Uterus (tissue), 4 donors: ENCODE data around the gene P2RX5. TPM values are rescaled to one million over a fixed set of nuclear protein-coding genes. Genes with fewer than 3 reads are reported as not detected.
A peak's percentile ranks its signal among the peaks of the same experiment; 100 is the strongest.
"Not testable (repeated sequence)": the region's sequence is repeated elsewhere in the genome, so short reads cannot be mapped to it uniquely, and the experiment has no call there.

Experiments used
- DNase-seq, 2 donors: peaks; one replicate each; pipeline ENCODE4 v3.0.0-alpha.2; 2019 to 2020
- H3K27ac ChIP-seq, 2 donors: fragments of 200-600 bp; sonication (generic); 1 replicate in 1 of 2; 2 replicates in 1 of 2; pipeline ENCODE4 v1.5.1; 2016 to 2018
- H3K27me3 ChIP-seq, 2 donors: fragments of 200-600 bp; sonication (generic); one replicate each; pipeline ENCODE4 v1.5.1; 2018 to 2019; ENCODE audit warnings: control low read depth in 1 of 2
- H3K36me3 ChIP-seq, 2 donors: fragments of 200-600 bp; sonication (generic); one replicate each; pipeline ENCODE4 v1.5.1; 2019; ENCODE audit warnings: control low read depth in 1 of 2
- H3K4me1 ChIP-seq, 2 donors: fragments of 200-600 bp; sonication (generic); one replicate each; pipeline ENCODE4 v1.5.1; 2018 to 2019; ENCODE audit warnings: control low read depth in 1 of 2
- H3K4me3 ChIP-seq, 2 donors: fragments of 200-600 bp; sonication (generic); 1 replicate in 1 of 2; 2 replicates in 1 of 2; pipeline ENCODE4 v1.5.1; 2018 to 2019; ENCODE audit warnings: mild to moderate bottlenecking in 1 of 2
- H3K9me3 ChIP-seq, 2 donors: fragments of 200-600 bp; sonication (generic); one replicate each; pipeline ENCODE4 v1.5.1; 2019; ENCODE audit warnings: control low read depth in 1 of 2
- POLR2A ChIP-seq, 2 donors: fragments of 450-650 bp; IDR thresholded peaks; one replicate each; pipeline ENCODE4 v1.6.1; 2016; ENCODE audit warnings: antibody characterized with exemption in 2 of 2, mild to moderate bottlenecking in 1 of 2, moderate library complexity in 1 of 2
- intact Hi-C: fragments of 100-400 bp; cut with DNase I; formaldehyde crosslinking; loops from one replicate; pipeline ENCODE4 v1.15.1; 2023; ENCODE audit warnings: low total_unique reads
- total RNA-seq, 4 donors: library from RNA; depleted of rRNA in 3 of 4; stranded (reverse); fragments of >200 nt in 3 of 4; gene quantifications; one replicate each; pipeline versions ENCODE4 v1.1.0 to v1.2.4, GENCODE V29; 2014 to 2023
- TF ChIP-seq, protein P1 (sequence below), 4 experiments: fragments of 200-600 bp in 2 of 4; fragments of 450-650 bp in 2 of 4; sonication (generic) in 2 of 4; IDR thresholded peaks; one replicate each; pipeline ENCODE4 v1.5.1; 2016 to 2019; ENCODE audit warnings: antibody characterized with exemption in 4 of 4, mild to moderate bottlenecking in 2 of 4, moderate library complexity in 1 of 4
- donor health status: DM: yes; HTN: yes; CAD: no.

P2RX5 gene
- total RNA-seq, 4 donors from 2014 or later: 0.51 to 8.2 (median 1.1) TPM

DNA sequence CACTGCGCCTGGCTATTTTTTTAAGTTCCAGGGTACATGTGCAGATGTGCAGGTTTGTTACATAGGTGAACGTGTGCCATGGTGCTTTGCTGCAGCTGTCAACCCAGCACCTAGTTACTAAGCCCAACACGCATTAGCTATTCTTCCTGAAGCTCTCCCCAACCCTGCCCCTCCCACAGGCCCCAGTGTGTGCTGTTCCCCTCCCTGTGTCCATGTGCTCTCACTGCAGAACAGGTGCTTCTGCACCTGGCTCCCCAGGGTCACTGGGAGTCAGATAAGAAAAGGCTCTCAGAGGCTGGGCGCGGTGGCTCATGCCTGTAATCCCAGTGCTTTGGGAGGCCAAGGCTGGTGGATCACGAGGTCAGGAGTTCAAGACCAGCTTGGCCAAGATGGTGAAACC, 33.9 kb upstream of the P2RX5 start:
- no peak for TF ChIP-seq POLR2A (IDR thresholded peaks at IDR 0.05)
- TF ChIP-seq, protein P1, sequence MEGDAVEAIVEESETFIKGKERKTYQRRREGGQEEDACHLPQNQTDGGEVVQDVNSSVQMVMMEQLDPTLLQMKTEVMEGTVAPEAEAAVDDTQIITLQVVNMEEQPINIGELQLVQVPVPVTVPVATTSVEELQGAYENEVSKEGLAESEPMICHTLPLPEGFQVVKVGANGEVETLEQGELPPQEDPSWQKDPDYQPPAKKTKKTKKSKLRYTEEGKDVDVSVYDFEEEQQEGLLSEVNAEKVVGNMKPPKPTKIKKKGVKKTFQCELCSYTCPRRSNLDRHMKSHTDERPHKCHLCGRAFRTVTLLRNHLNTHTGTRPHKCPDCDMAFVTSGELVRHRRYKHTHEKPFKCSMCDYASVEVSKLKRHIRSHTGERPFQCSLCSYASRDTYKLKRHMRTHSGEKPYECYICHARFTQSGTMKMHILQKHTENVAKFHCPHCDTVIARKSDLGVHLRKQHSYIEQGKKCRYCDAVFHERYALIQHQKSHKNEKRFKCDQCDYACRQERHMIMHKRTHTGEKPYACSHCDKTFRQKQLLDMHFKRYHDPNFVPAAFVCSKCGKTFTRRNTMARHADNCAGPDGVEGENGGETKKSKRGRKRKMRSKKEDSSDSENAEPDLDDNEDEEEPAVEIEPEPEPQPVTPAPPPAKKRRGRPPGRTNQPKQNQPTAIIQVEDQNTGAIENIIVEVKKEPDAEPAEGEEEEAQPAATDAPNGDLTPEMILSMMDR (IDR thresholded peaks at IDR 0.05): no peak

DNA sequence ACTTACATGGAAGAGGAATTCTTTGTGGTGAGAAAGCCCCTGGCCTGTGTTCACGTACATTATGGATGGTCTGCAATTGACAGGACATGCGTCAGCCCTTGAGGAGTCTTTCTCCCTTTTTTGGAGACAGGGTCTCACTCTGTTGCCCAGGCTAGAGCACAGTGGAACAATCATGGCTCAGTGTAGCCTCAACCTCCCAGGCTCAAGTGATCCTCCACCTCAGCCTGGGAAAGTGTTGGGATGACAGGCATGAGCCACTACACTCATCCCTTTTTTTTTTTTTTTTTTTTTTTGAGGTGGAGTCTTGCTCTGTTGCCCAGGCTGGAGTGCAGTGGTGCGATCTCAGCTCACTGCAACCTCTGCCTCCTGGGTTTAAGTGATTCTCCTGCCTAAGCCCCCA, 32.1 kb upstream of the P2RX5 start:
- H3K27ac ChIP-seq, H3K36me3 ChIP-seq, H3K4me1 ChIP-seq, H3K4me3 ChIP-seq, DNase-seq, H3K9me3 ChIP-seq, H3K27me3 ChIP-seq, intact Hi-C loops: not testable (repeated sequence)

More for the DNA sequence above, 33.9 kb upstream of the P2RX5 start:
- intact Hi-C loops: no loop called here
- H3K4me3 ChIP-seq: no peak overlapping the region
- H3K36me3 ChIP-seq: no peaks in the 10 kb centered on the region
- H3K4me1 ChIP-seq: no peaks in the 10 kb centered on the region
- no peaks in the 10 kb centered on the region for H3K27me3 ChIP-seq
- no peak overlapping the region for H3K27ac ChIP-seq
- H3K9me3 ChIP-seq: no peaks in the 10 kb centered on the region
- no peak for DNase-seq

DNA sequence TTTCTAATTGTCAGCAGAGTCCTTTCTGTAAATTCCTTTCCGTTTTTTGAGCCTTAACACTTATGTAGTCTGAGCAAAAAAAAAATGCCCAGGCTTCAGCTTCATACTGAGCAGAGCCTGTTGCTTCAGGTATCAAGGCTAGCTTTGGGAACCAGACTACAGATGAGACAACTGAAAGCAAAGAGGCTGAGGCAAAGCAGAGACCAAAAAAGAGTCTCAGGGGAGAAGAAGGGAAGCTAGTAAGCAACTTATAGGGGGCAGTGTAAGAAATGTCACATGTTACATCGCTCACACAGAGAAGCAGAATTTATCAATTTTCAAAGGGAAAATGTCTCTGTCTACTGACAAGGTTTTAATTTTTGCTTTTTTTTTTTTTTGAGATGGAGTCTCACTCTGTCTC, 31.1 kb upstream of the P2RX5 start:
- TF ChIP-seq POLR2A (IDR thresholded peaks at IDR 0.05): no peak
- TF ChIP-seq, protein P1 (IDR thresholded peaks at IDR 0.05): no peak
- Histone ChIP-seq H3K27me3 (no peaks in the 10 kb centered on the region), H3K9me3 (no peaks in the 10 kb centered on the region), H3K4me1 (peaks cover 0 to 8% of the 10 kb centered on the region in 2 donors), H3K4me3 (no peak overlapping the region), H3K27ac (no peak overlapping the region), H3K36me3 (no peaks in the 10 kb centered on the region)
- no peak for DNase-seq
- intact Hi-C loops: no loop called here

DNA sequence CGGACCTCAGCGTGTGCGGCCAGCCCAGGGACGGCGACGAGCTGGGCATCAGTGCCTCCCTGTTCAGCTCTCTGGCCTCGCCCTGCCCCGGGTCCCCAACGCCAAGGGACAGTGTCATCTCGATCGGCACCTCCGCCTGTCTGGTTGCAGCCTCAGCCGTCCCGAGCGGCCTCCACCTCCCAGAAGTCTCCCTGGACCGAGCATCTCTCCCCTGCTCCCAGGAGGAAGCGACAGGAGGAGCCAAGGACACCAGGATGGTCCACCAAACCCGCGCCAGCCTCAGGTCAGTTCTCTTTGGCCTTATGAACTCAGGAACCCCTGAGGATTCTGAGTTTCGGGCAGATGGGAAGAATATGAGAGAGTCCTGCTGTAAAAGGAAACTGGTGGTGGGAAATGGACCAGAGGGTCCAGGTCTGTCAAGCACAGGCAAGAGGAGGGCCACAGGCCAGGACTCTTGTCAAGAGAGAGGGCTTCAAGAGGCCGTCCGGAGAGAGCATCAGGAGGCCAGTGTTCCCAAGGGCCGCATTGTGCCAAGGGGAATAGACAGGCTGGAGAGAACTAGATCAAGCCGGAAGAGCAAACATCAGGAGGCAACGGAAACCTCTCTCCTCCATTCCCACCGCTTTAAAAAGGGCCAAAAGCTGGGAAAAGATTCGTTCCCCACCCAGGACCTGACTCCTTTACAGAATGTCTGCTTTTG, 28.6 kb upstream of the P2RX5 start:
- Histone ChIP-seq H3K27ac (no peak overlapping the region), H3K27me3 (no peaks in the 10 kb centered on the region), H3K36me3 (no peaks in the 10 kb centered on the region), H3K9me3 (no peaks in the 10 kb centered on the region), H3K4me3 (peak overlapping the region; percentile 62 to 67), H3K4me1 (peaks cover 0 to 8% of the 10 kb centered on the region in 2 donors)
- TF ChIP-seq POLR2A (IDR thresholded peaks at IDR 0.05): no peak
- TF ChIP-seq, protein P1 (IDR thresholded peaks at IDR 0.05): no peak
- intact Hi-C loops: no loop called here
- DNase-seq: no peak

DNA sequence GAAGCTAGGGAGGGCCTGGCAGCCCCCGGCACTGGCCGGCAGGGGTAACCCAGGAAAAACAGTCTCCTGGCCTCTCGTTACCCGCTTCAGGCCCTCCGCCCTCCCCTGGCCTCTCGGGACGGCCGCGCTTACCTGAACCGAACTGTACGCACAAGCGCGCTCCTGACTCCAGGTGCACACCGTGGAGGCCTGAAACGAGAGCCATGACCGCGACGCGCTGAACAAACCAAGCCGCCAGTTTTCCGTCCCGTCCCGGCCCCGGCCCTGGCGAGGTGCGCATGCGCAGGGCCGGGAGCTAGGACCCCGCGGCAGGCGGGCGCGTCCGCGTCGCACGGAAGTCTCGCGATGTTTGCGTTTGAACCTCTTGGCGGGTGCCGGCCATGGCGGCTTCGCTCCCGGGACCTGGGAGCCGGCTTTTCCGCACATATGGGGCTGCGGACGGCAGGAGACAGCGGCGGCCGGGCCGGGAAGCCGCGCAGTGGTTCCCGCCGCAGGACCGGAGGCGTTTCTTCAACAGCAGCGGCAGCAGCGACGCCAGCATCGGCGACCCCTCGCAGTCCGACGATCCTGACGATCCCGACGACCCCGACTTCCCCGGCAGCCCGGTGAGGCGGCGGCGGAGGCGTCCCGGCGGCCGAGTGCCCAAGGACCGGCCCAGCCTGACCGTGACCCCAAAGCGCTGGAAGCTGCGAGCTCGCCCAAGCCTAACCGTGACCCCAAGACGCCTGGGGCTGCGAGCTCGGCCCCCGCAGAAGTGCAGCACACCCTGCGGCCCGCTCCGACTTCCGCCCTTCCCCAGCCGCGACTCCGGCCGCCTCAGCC, 27.8 kb upstream of the P2RX5 start, which contains the start of gene HASPIN:
Gene HASPIN, plus strand, starts transcription at position 348 of the 822 bp plus-strand sequence. Its CDS starts 33 bp downstream, at position 381.
- DNase-seq: peak; percentile 87 to 91
- H3K36me3 ChIP-seq: no peaks in the 10 kb centered on the region
- H3K27me3 ChIP-seq: no peaks in the 10 kb centered on the region
- peak within 1 kb of the TSS; percentile 82 to 87 for H3K27ac ChIP-seq
- H3K4me1 ChIP-seq: peaks cover 0 to 8% of the 10 kb centered on the region in 2 donors
- H3K9me3 ChIP-seq: no peaks in the 10 kb centered on the region
- TF ChIP-seq POLR2A (IDR thresholded peaks at IDR 0.05): peak; percentile 50 to 70
- TF ChIP-seq, protein P1 (IDR thresholded peaks at IDR 0.05): peak; percentile 31 to 57 (median 42)
- H3K4me3 ChIP-seq: peak within 1 kb of the TSS; percentile 62 to 67
- intact Hi-C loops: no loop called here
